ENCODE data around the gene SLC29A3.

SLC29A3 gene

DNA sequence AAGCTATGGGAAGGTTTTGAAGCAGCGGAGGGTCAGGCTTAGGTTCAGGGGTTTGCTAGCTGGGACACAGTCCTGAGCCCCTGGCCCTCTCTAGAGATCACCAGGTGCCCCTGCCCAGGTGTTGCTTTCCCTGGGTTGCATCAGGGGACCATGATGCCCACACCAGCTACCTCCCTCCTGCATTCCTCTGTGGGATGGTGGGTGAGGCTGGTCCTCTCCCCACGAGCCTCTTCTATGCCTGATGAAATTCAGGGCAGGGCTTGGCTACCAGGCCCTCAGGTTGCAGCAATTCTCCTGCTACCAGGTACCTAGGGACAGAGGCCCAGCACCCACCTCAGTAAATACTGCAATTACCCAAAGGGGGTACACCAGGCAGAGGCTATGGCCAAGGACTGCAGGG, 10.8 kb upstream of the SLC29A3 start:
- no peaks in the 10 kb centered on the region for H3K36me3 ChIP-seq
- H3K9me3 ChIP-seq = no peaks in the 10 kb centered on the region
- no peaks in the 10 kb centered on the region for H3K27me3 ChIP-seq
- H3K27ac ChIP-seq = no peak overlapping the region
- no peaks in the 10 kb centered on the region for H3K4me1 ChIP-seq (ENCODE audit: control insufficient read depth in 1 of 2, insufficient read depth in 1 of 2, low read depth in 1 of 2, low read length in 1 of 2)
- TF ChIP-seq, protein P1, sequence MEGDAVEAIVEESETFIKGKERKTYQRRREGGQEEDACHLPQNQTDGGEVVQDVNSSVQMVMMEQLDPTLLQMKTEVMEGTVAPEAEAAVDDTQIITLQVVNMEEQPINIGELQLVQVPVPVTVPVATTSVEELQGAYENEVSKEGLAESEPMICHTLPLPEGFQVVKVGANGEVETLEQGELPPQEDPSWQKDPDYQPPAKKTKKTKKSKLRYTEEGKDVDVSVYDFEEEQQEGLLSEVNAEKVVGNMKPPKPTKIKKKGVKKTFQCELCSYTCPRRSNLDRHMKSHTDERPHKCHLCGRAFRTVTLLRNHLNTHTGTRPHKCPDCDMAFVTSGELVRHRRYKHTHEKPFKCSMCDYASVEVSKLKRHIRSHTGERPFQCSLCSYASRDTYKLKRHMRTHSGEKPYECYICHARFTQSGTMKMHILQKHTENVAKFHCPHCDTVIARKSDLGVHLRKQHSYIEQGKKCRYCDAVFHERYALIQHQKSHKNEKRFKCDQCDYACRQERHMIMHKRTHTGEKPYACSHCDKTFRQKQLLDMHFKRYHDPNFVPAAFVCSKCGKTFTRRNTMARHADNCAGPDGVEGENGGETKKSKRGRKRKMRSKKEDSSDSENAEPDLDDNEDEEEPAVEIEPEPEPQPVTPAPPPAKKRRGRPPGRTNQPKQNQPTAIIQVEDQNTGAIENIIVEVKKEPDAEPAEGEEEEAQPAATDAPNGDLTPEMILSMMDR (IDR thresholded peaks at IDR 0.05) = no peak
- no peak overlapping the region for H3K4me3 ChIP-seq (ENCODE audit: low read depth in 1 of 2, low read length in 1 of 2)

DNA sequence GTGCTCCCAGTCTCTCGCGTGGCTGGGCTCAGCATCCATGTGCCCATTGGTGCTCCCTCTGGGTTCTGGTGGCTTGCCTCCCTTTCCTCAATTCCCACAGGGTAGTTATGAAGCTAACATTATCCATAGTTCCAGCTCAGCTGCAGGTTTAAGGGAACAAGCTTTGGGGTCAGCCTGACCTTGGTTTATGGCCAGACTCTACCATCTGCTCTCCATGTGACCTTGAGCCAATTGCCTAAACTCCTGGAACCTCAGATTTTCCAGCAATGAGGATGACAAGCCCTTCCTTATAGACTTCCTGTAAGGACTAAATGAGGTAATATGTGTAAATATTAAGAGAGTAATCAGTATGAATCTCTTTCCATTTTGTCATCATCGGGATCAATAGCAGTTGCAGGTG, 10.1 kb upstream of the SLC29A3 start:
- Histone ChIP-seq H3K4me1 (ENCODE audit: control insufficient read depth in 1 of 2, insufficient read depth in 1 of 2, low read depth in 1 of 2, low read length in 1 of 2) (no peaks in the 10 kb centered on the region), H3K4me3 (ENCODE audit: low read depth in 1 of 2, low read length in 1 of 2) (no peak overlapping the region), H3K27ac (no peak overlapping the region), H3K36me3 (no peaks in the 10 kb centered on the region), H3K9me3 (no peaks in the 10 kb centered on the region), H3K27me3 (no peaks in the 10 kb centered on the region)
- TF ChIP-seq, protein P1 (IDR thresholded peaks at IDR 0.05) = no peak

DNA sequence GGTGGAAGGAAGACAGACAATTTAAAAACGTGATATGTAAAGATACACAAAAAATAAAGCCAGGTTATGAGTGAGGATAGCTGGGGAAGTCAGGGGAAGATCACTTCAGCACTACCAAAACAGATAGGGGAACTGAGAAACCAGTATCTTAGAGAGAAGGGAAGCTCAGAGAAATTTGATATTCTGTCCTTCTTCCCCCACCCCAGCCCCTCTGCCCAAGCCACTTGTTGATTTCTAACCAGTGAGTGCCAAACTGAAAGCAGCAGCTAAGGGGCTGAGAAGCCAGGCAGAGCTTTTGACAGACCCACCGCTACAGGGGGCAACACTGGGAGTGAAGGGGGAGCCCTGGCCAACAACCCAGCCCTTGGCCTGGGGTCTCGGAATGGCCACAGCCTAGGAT, 9.1 kb upstream of the SLC29A3 start:
- Histone ChIP-seq H3K27ac (no peak overlapping the region), H3K9me3 (no peaks in the 10 kb centered on the region), H3K36me3 (no peaks in the 10 kb centered on the region), H3K4me1 (ENCODE audit: control insufficient read depth in 1 of 2, insufficient read depth in 1 of 2, low read depth in 1 of 2, low read length in 1 of 2) (peaks cover 0 to 3% of the 10 kb centered on the region in 2 experiments), H3K4me3 (ENCODE audit: low read depth in 1 of 2, low read length in 1 of 2) (no peak overlapping the region), H3K27me3 (no peaks in the 10 kb centered on the region)
- TF ChIP-seq, protein P1 (IDR thresholded peaks at IDR 0.05) = no peak

DNA sequence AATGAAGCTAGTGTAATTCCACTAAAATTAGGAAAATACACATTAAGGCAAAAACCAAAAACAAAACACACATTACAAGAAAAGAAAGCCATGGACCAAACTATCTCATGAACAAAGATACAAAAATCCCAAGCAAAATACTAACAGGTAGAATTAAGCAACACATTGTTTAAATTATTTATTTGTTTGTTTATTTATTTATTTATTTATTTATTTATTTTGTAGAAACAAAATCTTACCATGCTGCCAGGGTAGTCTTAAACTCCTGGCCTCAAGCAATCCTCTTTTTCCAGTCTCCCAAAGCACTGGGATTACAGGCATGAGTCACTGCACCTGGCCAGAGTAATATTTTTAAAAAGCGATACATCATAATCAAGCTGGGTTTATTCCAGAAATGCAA, 6.8 kb upstream of the SLC29A3 start:
- H3K27me3 ChIP-seq = no peaks in the 10 kb centered on the region
- no peaks in the 10 kb centered on the region for H3K9me3 ChIP-seq
- H3K27ac ChIP-seq = no peak overlapping the region
- H3K4me3 ChIP-seq (ENCODE audit: low read depth in 1 of 2, low read length in 1 of 2) = no peak overlapping the region
- H3K36me3 ChIP-seq = no peaks in the 10 kb centered on the region
- TF ChIP-seq, protein P1 (IDR thresholded peaks at IDR 0.05) = no peak
- peaks cover 6 to 14% of the 10 kb centered on the region in 2 experiments for H3K4me1 ChIP-seq (ENCODE audit: control insufficient read depth in 1 of 2, insufficient read depth in 1 of 2, low read depth in 1 of 2, low read length in 1 of 2)

DNA sequence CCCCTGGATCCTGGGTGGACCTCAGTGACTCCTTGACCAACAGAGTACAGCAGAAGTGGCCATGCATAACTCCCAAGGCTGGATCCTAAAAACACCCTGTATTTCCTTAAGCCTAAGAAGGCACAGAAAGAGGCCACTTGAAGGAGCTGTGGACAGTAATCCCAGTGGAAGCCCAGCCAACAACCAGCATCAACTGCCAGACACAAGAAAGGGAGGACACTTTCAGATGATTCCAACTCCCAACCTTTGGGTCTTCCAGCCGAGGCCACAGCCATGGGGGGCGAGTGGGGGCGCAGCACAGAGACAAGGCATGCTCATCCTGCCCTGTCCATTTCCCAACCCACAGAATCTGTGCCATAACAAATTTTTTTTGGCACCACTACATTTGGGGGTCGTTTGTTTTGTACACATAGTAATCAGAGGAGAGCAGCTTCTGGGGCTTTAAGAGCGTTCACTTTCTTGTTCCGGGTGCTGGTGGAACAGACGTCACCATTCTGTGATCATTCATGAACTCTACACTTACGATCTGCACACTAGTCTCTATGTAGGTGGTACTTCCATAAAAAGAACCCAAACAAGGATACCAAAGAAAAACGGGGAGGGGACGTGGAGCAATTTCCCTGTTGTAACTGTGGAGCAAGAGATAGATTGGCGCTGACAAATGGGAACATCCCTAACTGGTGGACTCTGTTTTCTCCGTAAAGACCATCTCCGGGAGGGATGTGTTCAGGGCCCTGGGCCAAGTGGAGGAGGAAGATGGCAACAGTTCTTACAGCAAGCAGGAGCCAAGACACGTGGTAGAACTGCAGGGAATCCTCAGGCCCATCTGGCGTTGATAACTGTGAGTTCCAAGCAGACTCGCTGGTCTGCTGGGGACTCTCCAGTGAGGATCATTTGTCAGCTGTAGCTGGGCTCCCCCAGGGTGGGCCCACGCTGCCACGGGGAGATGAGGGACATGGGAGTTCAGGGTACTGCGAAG, 6.0 kb upstream of the SLC29A3 start:
- H3K27ac ChIP-seq = no peak overlapping the region
- TF ChIP-seq, protein P1 (IDR thresholded peaks at IDR 0.05) = no peak
- no peaks in the 10 kb centered on the region for H3K36me3 ChIP-seq
- no peaks in the 10 kb centered on the region for H3K27me3 ChIP-seq
- peaks cover 6 to 14% of the 10 kb centered on the region in 2 experiments for H3K4me1 ChIP-seq (ENCODE audit: control insufficient read depth in 1 of 2, insufficient read depth in 1 of 2, low read depth in 1 of 2, low read length in 1 of 2)
- H3K9me3 ChIP-seq = no peaks in the 10 kb centered on the region
- no peak overlapping the region for H3K4me3 ChIP-seq (ENCODE audit: low read depth in 1 of 2, low read length in 1 of 2)

All from neutrophil (primary cell).